Measurements from ENCODE around the gene AGFG1.

AGFG1 gene

GRCh38 chr2:227482638-227483340, 10.8 kb downstream of the AGFG1 start:
- DNase-seq (ENCODE audit: low read depth, low spot score), result no peak
- TF ChIP-seq YY1 (IDR thresholded peaks at IDR 0.05; ENCODE audit: insufficient read depth, insufficient read length), result no peak
- TF ChIP-seq ZNF274 (IDR thresholded peaks at IDR 0.05; ENCODE audit: low read depth, low read length), result no peak
- no peak overlapping the region for H3K4me3 ChIP-seq (ENCODE audit: insufficient read length, low read depth)
- H3K36me3 ChIP-seq (ENCODE audit: insufficient read depth, insufficient read length, low read length), result no peaks in the 10 kb centered on the region
- peaks cover 8% of the 10 kb centered on the region; the same call in 1 of the 2 replicates for H3K9me3 ChIP-seq (ENCODE audit: insufficient read depth, low read length)
- no peaks in the 10 kb centered on the region for H3K4me1 ChIP-seq (ENCODE audit: insufficient read depth, insufficient read length)
- no peaks in the 10 kb centered on the region for H3K27me3 ChIP-seq (ENCODE audit: insufficient read depth, insufficient read length)
- no peak overlapping the region for H3K9ac ChIP-seq (ENCODE audit: insufficient read length, low read depth)

GRCh38 chr2:227485429-227485828, 13.5 kb downstream of the AGFG1 start:
- no peaks in the 10 kb centered on the region for H3K36me3 ChIP-seq (ENCODE audit: insufficient read depth, insufficient read length, low read length)
- peaks cover 8% of the 10 kb centered on the region; the same call in 1 of the 2 replicates for H3K9me3 ChIP-seq (ENCODE audit: insufficient read depth, low read length)
- no peaks in the 10 kb centered on the region for H3K27me3 ChIP-seq (ENCODE audit: insufficient read depth, insufficient read length)
- no peak overlapping the region for H3K9ac ChIP-seq (ENCODE audit: insufficient read length, low read depth)
- no peak for DNase-seq (ENCODE audit: low read depth, low spot score)
- no peaks in the 10 kb centered on the region for H3K4me1 ChIP-seq (ENCODE audit: insufficient read depth, insufficient read length)
- no peak overlapping the region for H3K4me3 ChIP-seq (ENCODE audit: insufficient read length, low read depth)
- TF ChIP-seq YY1 (IDR thresholded peaks at IDR 0.05; ENCODE audit: insufficient read depth, insufficient read length), result no peak

DNA sequence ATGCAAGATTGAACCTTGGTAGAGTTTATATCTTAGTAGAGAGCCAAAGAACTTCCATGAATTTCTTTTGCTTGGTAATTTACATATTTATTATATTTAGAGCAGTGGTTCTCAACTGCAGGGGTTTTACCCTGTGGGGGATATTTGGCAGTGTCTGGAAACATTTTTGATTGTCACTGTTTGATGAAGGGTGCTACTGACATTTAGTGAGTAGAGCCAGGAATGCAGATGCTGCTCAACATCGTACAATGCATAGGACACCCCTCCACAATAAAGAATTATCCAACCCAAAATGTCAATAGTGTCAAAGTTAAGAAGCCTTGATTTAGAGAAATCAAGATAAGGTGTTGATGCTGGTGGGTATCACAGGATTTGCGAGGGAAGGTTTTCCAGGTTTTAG, 14.7 kb downstream of the AGFG1 start:
- TF ChIP-seq SUZ12 (IDR thresholded peaks at IDR 0.05; ENCODE audit: extremely low read depth, insufficient read depth, insufficient read length), result no peak
- no peaks in the 10 kb centered on the region for H3K4me1 ChIP-seq (ENCODE audit: insufficient read depth, insufficient read length)

DNA sequence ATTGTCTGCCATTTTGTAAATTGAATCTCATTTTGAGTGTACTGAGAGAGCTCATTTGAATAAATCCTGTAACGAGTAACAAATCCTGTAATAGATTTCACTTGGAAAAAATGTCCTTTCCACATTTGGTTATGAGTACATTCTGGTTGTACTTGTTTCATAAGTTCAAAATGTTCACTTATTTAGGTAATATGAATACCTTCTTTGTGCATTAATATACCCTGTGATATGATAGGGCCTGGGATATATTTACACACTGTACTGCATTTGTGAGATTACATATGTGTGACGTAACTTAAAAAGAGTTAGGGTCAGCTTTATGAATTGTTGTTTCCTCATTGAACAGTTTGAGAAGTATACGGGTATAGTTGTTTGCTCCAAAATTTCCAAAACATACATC, 16.1 kb downstream of the AGFG1 start:
- H3K36me3 ChIP-seq (ENCODE audit: insufficient read depth, insufficient read length, low read length), result peaks cover 17% of the 10 kb centered on the region
- H3K4me1 ChIP-seq (ENCODE audit: insufficient read depth, insufficient read length), result no peaks in the 10 kb centered on the region
- H3K4me3 ChIP-seq (ENCODE audit: insufficient read length, low read depth), result no peak overlapping the region
- H3K27me3 ChIP-seq (ENCODE audit: insufficient read depth, insufficient read length), result no peaks in the 10 kb centered on the region
- TF ChIP-seq ZNF274 (IDR thresholded peaks at IDR 0.05; ENCODE audit: low read depth, low read length) (no peak), SUZ12 (IDR thresholded peaks at IDR 0.05; ENCODE audit: extremely low read depth, insufficient read depth, insufficient read length) (no peak), YY1 (IDR thresholded peaks at IDR 0.05; ENCODE audit: insufficient read depth, insufficient read length) (no peak)
- no peak overlapping the region for H3K9ac ChIP-seq (ENCODE audit: insufficient read length, low read depth)
- H3K9me3 ChIP-seq (ENCODE audit: insufficient read depth, low read length), result peaks cover 8% of the 10 kb centered on the region; the same call in 1 of the 2 replicates
- no peak for DNase-seq (ENCODE audit: low read depth, low spot score)

More for the DNA sequence above, 14.7 kb downstream of the AGFG1 start:
- DNase-seq (ENCODE audit: low read depth, low spot score), result no peak
- peaks cover 4% of the 10 kb centered on the region for H3K36me3 ChIP-seq (ENCODE audit: insufficient read depth, insufficient read length, low read length)
- H3K27me3 ChIP-seq (ENCODE audit: insufficient read depth, insufficient read length), result no peaks in the 10 kb centered on the region
- H3K9ac ChIP-seq (ENCODE audit: insufficient read length, low read depth), result no peak overlapping the region
- peaks cover 8% of the 10 kb centered on the region; the same call in 1 of the 2 replicates for H3K9me3 ChIP-seq (ENCODE audit: insufficient read depth, low read length)
- no peak overlapping the region for H3K4me3 ChIP-seq (ENCODE audit: insufficient read length, low read depth)

GRCh38 chr2:227491386-227491785, 19.4 kb downstream of the AGFG1 start:
- Histone ChIP-seq H3K9ac (ENCODE audit: insufficient read length, low read depth) (no peak overlapping the region), H3K27me3 (ENCODE audit: insufficient read depth, insufficient read length) (no peaks in the 10 kb centered on the region), H3K4me3 (ENCODE audit: insufficient read length, low read depth) (no peak overlapping the region), H3K4me1 (ENCODE audit: insufficient read depth, insufficient read length) (no peaks in the 10 kb centered on the region), H3K36me3 (ENCODE audit: insufficient read depth, insufficient read length, low read length) (peaks cover 39% of the 10 kb centered on the region), H3K9me3 (ENCODE audit: insufficient read depth, low read length) (no peaks in the 10 kb centered on the region)
- DNase-seq (ENCODE audit: low read depth, low spot score), result no peak
- TF ChIP-seq SUZ12 (IDR thresholded peaks at IDR 0.05; ENCODE audit: extremely low read depth, insufficient read depth, insufficient read length) (no peak), ZNF274 (IDR thresholded peaks at IDR 0.05; ENCODE audit: low read depth, low read length) (no peak), YY1 (IDR thresholded peaks at IDR 0.05; ENCODE audit: insufficient read depth, insufficient read length) (no peak)

DNA sequence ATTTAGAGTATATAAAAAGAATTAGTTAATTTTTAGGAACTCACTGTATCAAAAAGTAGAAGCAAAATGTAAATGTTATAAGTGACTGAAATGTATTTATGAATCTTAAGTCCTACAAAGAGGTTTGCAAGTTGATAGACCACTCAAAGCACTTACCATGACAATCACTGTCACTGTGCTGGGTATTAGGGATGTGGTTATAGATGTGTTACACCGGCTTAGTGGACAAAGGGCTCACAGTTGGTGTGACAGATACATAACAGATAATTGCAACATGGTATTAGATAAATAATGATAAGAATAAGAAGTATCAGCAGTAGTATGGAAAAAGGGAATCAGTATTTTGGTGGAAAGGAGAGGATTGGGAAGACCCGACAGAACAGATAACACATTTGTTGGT, 21.6 kb downstream of the AGFG1 start:
- Histone ChIP-seq H3K4me3 (ENCODE audit: insufficient read length, low read depth) (no peak overlapping the region), H3K27me3 (ENCODE audit: insufficient read depth, insufficient read length) (no peaks in the 10 kb centered on the region), H3K9me3 (ENCODE audit: insufficient read depth, low read length) (no peaks in the 10 kb centered on the region), H3K36me3 (ENCODE audit: insufficient read depth, insufficient read length, low read length) (peaks cover 39% of the 10 kb centered on the region), H3K9ac (ENCODE audit: insufficient read length, low read depth) (no peak overlapping the region), H3K4me1 (ENCODE audit: insufficient read depth, insufficient read length) (no peaks in the 10 kb centered on the region)
- TF ChIP-seq ZNF274 (IDR thresholded peaks at IDR 0.05; ENCODE audit: low read depth, low read length) (no peak), SUZ12 (IDR thresholded peaks at IDR 0.05; ENCODE audit: extremely low read depth, insufficient read depth, insufficient read length) (no peak), YY1 (IDR thresholded peaks at IDR 0.05; ENCODE audit: insufficient read depth, insufficient read length) (no peak)
- no peak for DNase-seq (ENCODE audit: low read depth, low spot score)

DNA sequence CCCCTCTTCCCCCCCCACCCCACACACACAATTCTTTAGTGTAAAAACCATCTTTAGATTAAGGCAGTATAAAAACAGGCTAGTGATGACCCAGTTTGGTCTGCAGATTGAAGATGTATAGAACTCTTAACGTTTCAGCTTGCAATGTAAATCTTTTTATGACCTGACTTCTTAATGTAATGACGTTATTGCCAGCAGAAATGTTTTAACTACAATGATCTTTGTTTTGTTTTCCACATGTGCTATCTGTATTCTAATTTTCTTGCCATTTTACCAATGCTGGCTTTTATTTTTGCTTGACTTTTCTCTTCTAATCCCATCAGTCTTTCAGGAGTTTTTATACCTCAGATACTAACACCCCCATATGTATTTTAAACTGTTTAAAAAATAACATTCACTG, 25.2 kb downstream of the AGFG1 start:
- no peak for DNase-seq (ENCODE audit: low read depth, low spot score)
- Histone ChIP-seq H3K4me1 (ENCODE audit: insufficient read depth, insufficient read length) (no peaks in the 10 kb centered on the region), H3K36me3 (ENCODE audit: insufficient read depth, insufficient read length, low read length) (peaks cover 50% of the 10 kb centered on the region), H3K4me3 (ENCODE audit: insufficient read length, low read depth) (no peak overlapping the region), H3K27me3 (ENCODE audit: insufficient read depth, insufficient read length) (no peaks in the 10 kb centered on the region), H3K9ac (ENCODE audit: insufficient read length, low read depth) (no peak overlapping the region), H3K9me3 (ENCODE audit: insufficient read depth, low read length) (no peaks in the 10 kb centered on the region)
- TF ChIP-seq ZNF274 (IDR thresholded peaks at IDR 0.05; ENCODE audit: low read depth, low read length) (no peak), YY1 (IDR thresholded peaks at IDR 0.05; ENCODE audit: insufficient read depth, insufficient read length) (no peak), SUZ12 (IDR thresholded peaks at IDR 0.05; ENCODE audit: extremely low read depth, insufficient read depth, insufficient read length) (no peak)
